Subcutaneous adipose tissue (tissue), 4 donors: ENCODE measurements around the gene EGR4. TPM values are rescaled to one million over a fixed set of nuclear protein-coding genes. Genes with fewer than 3 reads are reported as not detected.

Source experiments
- CTCF ChIP-seq: fragments of 450-650 bp; IDR thresholded peaks from one replicate; pipeline ENCODE4 v1.5.1; 2016; ENCODE audit warnings: low read depth, mild to moderate bottlenecking, control low read depth, antibody characterized with exemption, moderate library complexity
- total RNA-seq, 4 donors: library from RNA; depleted of rRNA; stranded (reverse); fragments of >200 nt; gene quantifications; one replicate each; pipeline ENCODE4 v1.1.0, GENCODE V29; 2016

Gene EGR4
- total RNA-seq, 4 donors from 2014 or later: not detected

GRCh38 chr2:73295751-73296400 lies 2.5 kb upstream of the EGR4 start:
- no peak for TF ChIP-seq CTCF

GRCh38 chr2:73294239-73294638 lies 891 bp upstream of the EGR4 start:
- TF ChIP-seq CTCF: no peak

GRCh38 chr2:73292906-73293533 lies 328 bp downstream of the EGR4 start:
- no peak for TF ChIP-seq CTCF

GRCh38 chr2:73292316-73292905 lies 937 bp downstream of the EGR4 start:
- no peak for TF ChIP-seq CTCF

- TF ChIP-seq CTCF: no peak
These were observed 1.7 kb downstream of the EGR4 start for GRCh38 chr2:73291461-73292315.

GRCh38 chr2:73291093-73291460 lies 2.3 kb downstream of the EGR4 start:
- no peak for TF ChIP-seq CTCF
